B cell (primary cell): ENCODE data around the gene SEPTIN2. TPM values are rescaled to one million over a fixed set of nuclear protein-coding genes. Genes with fewer than 3 reads are reported as not detected.

Source experiments
- ATAC-seq: fragments of 200-7000 bp; cut with Tn5 transposase; one replicate; pipeline ENCODE4 v1.10.0; 2021; ENCODE audit warnings: low read depth, mild to moderate bottlenecking, moderate number of reproducible peaks, moderate library complexity
- CTCF ChIA-PET: fragments of 350-600 bp; sonication (Branson Sonifier 250); formaldehyde crosslinking; loops from one replicate; lab custom pipeline; 2021; ENCODE audit warnings: antibody characterized with exemption, inconsistent platforms; lab: Charles Lee
- POLR2A ChIA-PET: fragments of 350-600 bp; sonication (Branson Sonifier 250); formaldehyde crosslinking; loops from one replicate; lab custom pipeline; 2021; ENCODE audit warnings: antibody characterized with exemption; lab: Charles Lee
- DNase-seq: peaks from one replicate; pipeline ENCODE4 v3.0.0; 2013
- H2AFZ ChIP-seq: 2 replicates; pipeline ENCODE4 v1.6.1; 2012; ENCODE audit warnings: mild to moderate bottlenecking, low read depth, low read length; ENCODE audit not compliant: insufficient read depth, poor library complexity, severe bottlenecking
- H3K27ac ChIP-seq, 2 donors: 1 replicate in 1 of 2; 2 replicates in 1 of 2; pipeline ENCODE4 v1.5.1; 2012 to 2013; ENCODE audit warnings: low read length in 2 of 2, mild to moderate bottlenecking in 2 of 2, moderate library complexity in 1 of 2
- H3K27me3 ChIP-seq, 4 experiments: fragments of 200-600 bp in 1 of 4; sonication (generic) in 1 of 4; replicated peaks in 1 of 4; 1 replicate in 2 of 4; 2 replicates in 2 of 4; pipeline versions ENCODE4 v1.6.1 to v1.7.0; 2013 to 2016; ENCODE audit warnings: low read length in 3 of 4, mild to moderate bottlenecking in 2 of 4, mixed read lengths in 1 of 4, moderate library complexity in 1 of 4; ENCODE audit not compliant: insufficient read depth in 4 of 4, control insufficient read depth in 3 of 4; ENCODE audit errors: control extremely low read depth in 1 of 4
- H3K36me3 ChIP-seq, 2 experiments: replicated peaks in 1 of 2; 1 replicate in 1 of 2; 2 replicates in 1 of 2; pipeline versions ENCODE4 v1.6.1 to v1.7.1; 2013; ENCODE audit warnings: low read length in 1 of 2; ENCODE audit not compliant: insufficient read depth in 2 of 2, control insufficient read depth in 1 of 2; ENCODE audit errors: control extremely low read depth in 1 of 2, extremely low read depth in 1 of 2
- H3K4me1 ChIP-seq, 2 donors: fragments of 200-600 bp in 1 of 2; sonication (generic) in 1 of 2; 1 replicate in 1 of 2; 2 replicates in 1 of 2; pipeline versions ENCODE4 v1.5.1 to v1.6.1; 2013 to 2017; ENCODE audit warnings: low read length in 2 of 2; ENCODE audit not compliant: control insufficient read depth in 2 of 2, insufficient read depth in 2 of 2
- H3K4me2 ChIP-seq: replicated peaks from 2 replicates; pipeline ENCODE3; 2012; ENCODE audit warnings: mild to moderate bottlenecking, low read depth, low read length; ENCODE audit not compliant: poor library complexity, severe bottlenecking
- H3K4me3 ChIP-seq, 5 experiments: fragments of 200-600 bp in 1 of 5; sonication (generic) in 1 of 5; 1 replicate in 3 of 5; 2 replicates in 2 of 5; pipeline versions ENCODE4 v1.5.1 to v1.7.0; 2011 to 2016; ENCODE audit warnings: low read length in 4 of 5, mild to moderate bottlenecking in 4 of 5, low read depth in 2 of 5, control low read depth in 1 of 5, moderate library complexity in 1 of 5; ENCODE audit not compliant: insufficient read depth in 1 of 5; ENCODE audit errors: control extremely low read depth in 1 of 5, extremely low read depth in 1 of 5
- H3K79me2 ChIP-seq: fragments of 200-600 bp; sonication (generic); one replicate; pipeline ENCODE4 v1.6.0; 2016; ENCODE audit warnings: low read length; ENCODE audit not compliant: control insufficient read depth, insufficient read depth
- H3K9ac ChIP-seq: fragments of 200-600 bp; sonication (generic); 2 replicates; pipeline ENCODE4 v1.6.1; 2017; ENCODE audit warnings: mild to moderate bottlenecking, low read length, moderate library complexity
- H3K9me3 ChIP-seq, 3 donors: one replicate each; pipeline versions ENCODE4 v1.6.1 to v1.7.1; 2013; ENCODE audit warnings: low read length in 2 of 3; ENCODE audit not compliant: control insufficient read depth in 2 of 3, insufficient read depth in 1 of 3; ENCODE audit errors: control extremely low read depth in 1 of 3
- H4K20me1 ChIP-seq: 2 replicates; pipeline ENCODE4 v1.6.0; 2012; ENCODE audit warnings: mild to moderate bottlenecking, low read length; ENCODE audit not compliant: insufficient read depth, control insufficient read depth, poor library complexity, severe bottlenecking
- H3K27ac Mint-ChIP-seq: one replicate; pipeline ENCODE4 v1.8.0; 2021; ENCODE audit warnings: mixed read lengths
- H3K27me3 Mint-ChIP-seq: one replicate; pipeline ENCODE4 v1.8.0; 2021; ENCODE audit warnings: mixed read lengths
- H3K4me1 Mint-ChIP-seq: one replicate; pipeline ENCODE4 v1.8.0; 2021; ENCODE audit warnings: mixed read lengths
- H3K4me3 Mint-ChIP-seq: one replicate; pipeline ENCODE4 v1.8.0; 2021; ENCODE audit warnings: mixed read lengths
- H3K9me3 Mint-ChIP-seq: one replicate; pipeline ENCODE4 v1.8.0; 2022; ENCODE audit warnings: mixed read lengths; ENCODE audit not compliant: insufficient read depth
- EZH2 ChIP-seq: IDR thresholded peaks from 2 replicates; pipeline ENCODE4 v1.6.1; 2012; ENCODE audit warnings: borderline replicate concordance, low read depth, mild to moderate bottlenecking, moderate library complexity, low read length; ENCODE audit not compliant: insufficient read depth, poor library complexity, severe bottlenecking
- WGBS: methylation state at CpG from one replicate; pipeline ENCODE4 v1.1.5; 2013; ENCODE audit warnings: missing lambda C conversion rate; ENCODE audit not compliant: insufficient coverage; 5-methylcytosine and 5-hydroxymethylcytosine counted together
- intact Hi-C: fragments of 100-400 bp; cut with micrococcal nuclease; formaldehyde crosslinking; loops from one replicate; pipeline ENCODE4 v1.10.0; 2022
- polyA plus RNA-seq: library from polyadenylated mRNA; depleted of rRNA; stranded (reverse); fragments of >200 nt; gene quantifications from 2 replicates; pipeline ENCODE4 v1.2.3, GENCODE V29; 2012
- total RNA-seq, 2 donors: library from RNA; stranded (reverse); fragments of 120-200 nt in 1 of 2; gene quantifications; 1 replicate in 1 of 2; 2 replicates in 1 of 2; pipeline versions ENCODE4 v1.2.3 to v1.2.4, GENCODE V29; 2013 to 2022
- TF ChIP-seq, protein P1 (sequence below): fragments of 200-600 bp; IDR thresholded peaks from one replicate; pipeline ENCODE4 v1.8.0; 2022; ENCODE audit warnings: antibody characterized with exemption, mild to moderate bottlenecking

SEPTIN2 gene
- total and polyA plus RNA-seq, 2 donors (not counting 1 experiment from before 2014, with no cell fraction given) = 71.8 to 270 TPM

DNA sequence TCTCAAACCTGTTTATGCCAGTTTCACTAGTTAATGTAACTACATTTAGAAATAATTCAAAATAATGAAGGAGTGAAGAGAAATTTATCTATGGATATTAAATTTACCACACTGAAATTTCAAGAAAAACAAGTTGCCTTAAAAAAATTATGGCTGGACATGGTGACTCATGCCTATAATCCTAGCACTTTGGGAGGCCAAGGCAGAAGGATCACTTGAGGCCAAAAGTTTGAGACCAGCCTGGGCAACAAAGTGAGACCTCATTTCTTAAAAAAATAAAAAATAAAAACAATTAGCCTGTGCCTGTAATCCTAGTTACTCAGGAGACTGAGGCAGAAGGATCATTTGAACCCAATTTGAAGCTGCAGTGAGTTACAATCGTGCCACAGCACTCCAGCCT, 30.1 kb upstream of the SEPTIN2 start:
- no peaks in the 10 kb centered on the region for H3K9me3 ChIP-seq
- H3K4me2 ChIP-seq = no peak overlapping the region
- ATAC-seq (no peak), DNase-seq (no peak)
- TF ChIP-seq EZH2 = no peak
- TF ChIP-seq, protein P1, sequence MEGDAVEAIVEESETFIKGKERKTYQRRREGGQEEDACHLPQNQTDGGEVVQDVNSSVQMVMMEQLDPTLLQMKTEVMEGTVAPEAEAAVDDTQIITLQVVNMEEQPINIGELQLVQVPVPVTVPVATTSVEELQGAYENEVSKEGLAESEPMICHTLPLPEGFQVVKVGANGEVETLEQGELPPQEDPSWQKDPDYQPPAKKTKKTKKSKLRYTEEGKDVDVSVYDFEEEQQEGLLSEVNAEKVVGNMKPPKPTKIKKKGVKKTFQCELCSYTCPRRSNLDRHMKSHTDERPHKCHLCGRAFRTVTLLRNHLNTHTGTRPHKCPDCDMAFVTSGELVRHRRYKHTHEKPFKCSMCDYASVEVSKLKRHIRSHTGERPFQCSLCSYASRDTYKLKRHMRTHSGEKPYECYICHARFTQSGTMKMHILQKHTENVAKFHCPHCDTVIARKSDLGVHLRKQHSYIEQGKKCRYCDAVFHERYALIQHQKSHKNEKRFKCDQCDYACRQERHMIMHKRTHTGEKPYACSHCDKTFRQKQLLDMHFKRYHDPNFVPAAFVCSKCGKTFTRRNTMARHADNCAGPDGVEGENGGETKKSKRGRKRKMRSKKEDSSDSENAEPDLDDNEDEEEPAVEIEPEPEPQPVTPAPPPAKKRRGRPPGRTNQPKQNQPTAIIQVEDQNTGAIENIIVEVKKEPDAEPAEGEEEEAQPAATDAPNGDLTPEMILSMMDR = no peak
- Mint-ChIP-seq H3K4me3 (no peak overlapping the region), H3K9me3 (no peaks in the 10 kb centered on the region), H3K4me1 (peaks cover 22% of the 10 kb centered on the region), H3K27me3 (no peaks in the 10 kb centered on the region), H3K27ac (no peak overlapping the region)
- POLR2A ChIA-PET = no interaction called here
- H3K36me3 ChIP-seq = peaks cover 0 to 2% of the 10 kb centered on the region in 2 experiments
- H2AFZ ChIP-seq = no peak overlapping the region
- H3K4me3 ChIP-seq = no peak overlapping the region
- H3K9ac ChIP-seq = no peak overlapping the region
- H3K27me3 ChIP-seq = no peaks in the 10 kb centered on the region
- H3K4me1 ChIP-seq = peaks cover 0 to 4% of the 10 kb centered on the region in 2 donors
- H3K27ac ChIP-seq = no peak overlapping the region
- H4K20me1 ChIP-seq = peaks cover 50% of the 10 kb centered on the region
- intact Hi-C loops = no loop called here
- CTCF ChIA-PET = no interaction called here
- no CpG with 5 or more reads among the region's 1 CpG for WGBS
- peaks cover 74% of the 10 kb centered on the region for H3K79me2 ChIP-seq

DNA sequence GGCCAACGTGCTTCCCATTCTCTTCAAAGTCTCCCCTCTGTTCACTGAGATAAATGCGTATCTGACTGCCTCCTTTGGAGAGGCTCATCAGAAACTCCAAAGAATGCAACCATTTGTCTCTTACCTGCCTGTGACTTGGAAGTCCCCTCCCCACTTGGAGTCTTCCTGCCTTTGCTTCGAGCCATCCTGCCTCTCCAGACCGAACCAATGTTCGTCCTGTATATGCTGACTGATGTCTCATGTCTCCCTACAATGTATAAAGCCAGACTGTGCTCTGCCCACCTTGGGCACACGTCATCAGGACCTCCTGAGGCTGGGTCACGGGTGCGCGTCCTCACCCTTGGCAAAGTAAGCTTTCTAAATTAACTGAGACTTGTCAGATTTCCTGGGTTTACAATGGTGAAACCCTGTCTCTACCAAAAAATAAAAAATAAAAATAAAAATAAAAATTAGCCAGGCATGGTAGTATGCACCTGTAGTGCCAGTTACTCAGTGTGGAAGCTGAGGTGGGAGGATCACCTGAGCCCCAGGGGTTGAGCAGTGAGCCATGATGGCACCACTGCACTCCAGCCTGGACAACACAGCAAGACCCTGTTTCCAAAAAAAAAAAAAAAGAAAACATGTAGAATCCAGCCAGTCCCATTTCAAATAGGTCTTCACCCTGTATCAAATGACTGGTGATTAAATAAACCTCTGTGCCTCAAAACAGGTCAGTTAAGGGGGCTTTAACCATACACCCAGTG, 29.2 kb upstream of the SEPTIN2 start:
- WGBS = over 99% methylated on average over 9 of the region's 9 CpGs
- CTCF ChIA-PET = no interaction called here
- H3K4me3 Mint-ChIP-seq = no peak overlapping the region
- H3K4me2 ChIP-seq = no peak overlapping the region
- intact Hi-C loops = no loop called here
- ATAC-seq (no peak), DNase-seq (no peak)
- H3K79me2 ChIP-seq = peaks cover 75% of the 10 kb centered on the region
- H3K4me1 Mint-ChIP-seq = peaks cover 24% of the 10 kb centered on the region
- no peaks in the 10 kb centered on the region for H3K27me3 Mint-ChIP-seq
- no peaks in the 10 kb centered on the region for H3K27me3 ChIP-seq
- no peak overlapping the region for H3K9ac ChIP-seq
- H2AFZ ChIP-seq = no peak overlapping the region
- no peaks in the 10 kb centered on the region for H3K9me3 ChIP-seq
- POLR2A ChIA-PET = no interaction called here
- no peak overlapping the region for H3K27ac ChIP-seq
- H3K27ac Mint-ChIP-seq = no peak overlapping the region
- peaks cover 0 to 2% of the 10 kb centered on the region in 2 experiments for H3K36me3 ChIP-seq
- H3K4me3 ChIP-seq = no peak overlapping the region
- H3K4me1 ChIP-seq = peaks cover 0 to 4% of the 10 kb centered on the region in 2 donors
- H3K9me3 Mint-ChIP-seq = no peaks in the 10 kb centered on the region
- H4K20me1 ChIP-seq = peaks cover 59% of the 10 kb centered on the region
- TF ChIP-seq, protein P1 = no peak
- TF ChIP-seq EZH2 = no peak
